ENCODE measurements around the gene RNGTT.
A peak's percentile ranks its signal among the peaks of the same experiment; 100 is the strongest.

Gene RNGTT

DNA sequence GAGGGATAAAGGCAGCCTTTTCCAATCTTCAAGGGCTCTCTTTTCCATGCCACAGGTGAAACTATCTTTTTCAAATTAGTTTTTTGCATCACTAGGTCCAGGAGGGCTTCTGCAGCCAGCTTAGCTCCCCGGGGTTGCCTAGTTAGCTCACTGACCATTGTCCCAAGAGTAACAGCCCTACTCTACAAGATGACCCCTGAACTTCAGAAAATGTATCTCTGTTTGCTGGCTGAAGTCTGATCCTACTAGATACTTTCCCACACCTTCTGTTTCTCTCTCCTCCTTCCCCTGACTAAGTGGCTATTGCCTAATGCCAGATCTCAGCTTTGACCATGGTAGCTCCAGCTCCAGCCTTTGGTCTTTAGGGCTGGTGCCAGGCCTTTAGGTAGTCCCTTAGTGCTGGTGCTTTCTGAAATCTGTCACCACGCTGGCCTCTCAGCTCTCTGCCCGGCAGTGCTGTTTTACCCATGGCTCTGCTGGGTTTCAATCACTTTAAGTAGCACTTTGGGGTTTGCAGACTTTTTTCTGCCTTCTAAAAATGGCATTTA, 255.1 kb downstream of the RNGTT start:
- DNase-seq, result no peak

DNA sequence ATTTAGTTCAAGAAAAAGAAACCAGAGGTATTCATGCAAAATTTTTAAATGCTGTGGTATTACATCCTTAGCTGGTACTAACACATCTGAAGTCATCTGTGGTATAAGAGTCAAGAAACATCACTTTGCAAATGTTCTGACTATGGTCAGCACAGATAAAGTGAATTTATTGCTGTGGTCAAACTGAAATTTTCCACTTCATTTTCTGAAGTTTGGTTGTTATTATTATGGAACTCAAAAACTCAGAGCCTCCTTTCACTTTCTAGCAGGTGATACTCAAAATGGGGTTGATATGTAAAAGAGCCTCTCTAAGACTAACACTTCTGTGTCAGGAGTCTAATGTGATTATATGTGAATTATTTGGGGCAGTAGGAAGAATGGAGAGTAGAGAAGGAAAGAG, 257.8 kb downstream of the RNGTT start:
- DNase-seq, result no peak

DNA sequence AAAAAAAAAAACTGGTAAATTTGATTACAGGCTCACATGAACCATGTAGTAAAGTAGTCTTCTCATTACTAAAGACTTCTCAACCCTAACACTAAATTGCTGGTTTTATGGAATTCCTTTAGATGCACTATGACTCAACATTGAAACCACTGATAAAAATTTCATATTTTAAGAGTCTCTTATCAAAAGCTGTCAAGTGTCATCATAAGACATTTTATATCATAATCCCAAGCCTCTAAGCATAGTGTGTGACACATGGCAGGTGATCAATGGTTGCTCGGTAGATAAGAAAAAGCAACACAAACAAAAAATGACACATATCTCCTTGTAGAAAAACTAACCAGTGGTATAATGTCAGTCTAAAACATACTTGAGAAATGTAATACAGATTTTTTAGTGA, 258.4 kb downstream of the RNGTT start:
- no peak for DNase-seq

DNA sequence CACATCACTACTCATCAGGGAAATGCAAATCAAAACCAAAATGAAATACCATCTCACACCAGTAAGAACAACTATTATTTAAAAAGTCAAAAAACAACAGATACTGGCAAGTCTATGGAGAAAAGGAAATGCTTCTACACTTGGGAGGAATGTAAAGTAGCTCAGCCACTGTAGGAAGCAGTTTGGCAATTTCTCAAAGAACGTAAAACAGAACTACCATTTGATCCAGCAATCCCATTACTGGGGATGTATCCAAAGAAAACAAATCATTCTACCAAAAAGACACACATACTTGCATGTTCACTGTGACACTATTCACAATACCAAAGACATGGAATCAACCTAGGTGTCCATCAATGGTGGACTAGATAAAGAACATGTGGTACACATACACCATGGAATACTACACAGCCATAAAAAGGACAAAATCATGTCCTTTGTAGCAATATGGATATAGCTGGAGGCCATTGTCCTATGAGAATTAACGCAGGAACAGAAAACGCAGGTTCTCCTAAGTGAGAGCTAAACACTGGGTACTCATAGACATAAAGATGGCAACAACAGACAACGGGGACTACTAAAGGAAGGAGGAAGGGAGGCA, 260.4 kb downstream of the RNGTT start:
- DNase-seq, result no peak

DNA sequence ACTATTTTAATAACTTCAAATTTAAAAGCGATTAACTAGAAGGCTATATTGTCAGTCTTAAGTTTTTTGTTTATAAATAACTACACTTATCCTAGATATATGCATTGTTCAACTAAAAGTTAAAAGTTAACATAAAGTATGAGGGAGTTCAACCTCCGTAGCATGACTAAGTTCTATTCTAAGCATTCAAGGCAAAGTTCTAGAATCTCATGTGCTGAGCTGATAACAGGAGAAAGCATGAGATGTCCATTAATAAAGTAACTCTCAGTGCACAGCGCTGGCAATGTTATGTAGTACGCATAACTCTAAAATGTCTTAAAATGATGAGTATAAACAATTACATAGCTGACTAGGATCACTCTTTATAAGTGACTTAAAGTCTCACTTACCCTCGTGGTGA, 264.8 kb downstream of the RNGTT start:
- no peak for DNase-seq

DNA sequence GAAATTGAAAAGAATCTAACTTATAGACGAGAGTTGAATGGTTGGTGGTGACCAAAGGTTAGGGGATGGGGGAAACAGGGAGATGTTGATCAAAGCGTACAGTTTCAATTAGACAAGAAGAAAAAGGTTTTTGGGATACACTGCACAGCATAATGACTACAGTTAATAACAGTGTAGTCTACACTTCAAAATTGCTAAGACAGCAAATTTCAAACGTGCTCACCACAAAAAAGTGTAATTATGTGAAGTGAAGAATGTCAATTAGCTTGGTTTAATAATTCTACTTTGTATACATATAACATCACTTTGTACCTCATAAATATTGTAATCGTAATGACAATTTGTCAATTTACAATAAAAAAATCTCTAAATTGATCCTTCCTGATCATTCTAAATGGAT, 267.5 kb downstream of the RNGTT start:
- DNase-seq, result no peak

DNA sequence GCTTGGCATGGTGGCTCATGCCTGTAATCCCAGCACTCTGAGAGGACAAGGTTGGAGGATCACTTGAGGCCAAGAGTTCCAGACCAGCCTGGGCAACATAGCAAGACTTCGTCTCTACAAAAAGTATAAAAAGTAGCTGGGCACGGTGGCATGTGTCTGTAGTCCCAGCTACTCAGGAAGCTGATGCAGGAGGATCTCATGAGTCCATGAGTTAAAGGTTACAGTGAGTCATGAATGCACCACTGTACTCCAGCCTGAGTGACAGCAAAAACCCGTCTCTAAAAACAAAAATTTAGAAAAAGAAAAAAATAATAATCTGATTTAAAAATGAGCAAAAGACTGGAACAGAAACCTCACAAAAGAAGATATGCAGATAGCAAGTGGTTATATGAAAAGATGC, 279.7 kb downstream of the RNGTT start:
- DNase-seq, result no peak

DNA sequence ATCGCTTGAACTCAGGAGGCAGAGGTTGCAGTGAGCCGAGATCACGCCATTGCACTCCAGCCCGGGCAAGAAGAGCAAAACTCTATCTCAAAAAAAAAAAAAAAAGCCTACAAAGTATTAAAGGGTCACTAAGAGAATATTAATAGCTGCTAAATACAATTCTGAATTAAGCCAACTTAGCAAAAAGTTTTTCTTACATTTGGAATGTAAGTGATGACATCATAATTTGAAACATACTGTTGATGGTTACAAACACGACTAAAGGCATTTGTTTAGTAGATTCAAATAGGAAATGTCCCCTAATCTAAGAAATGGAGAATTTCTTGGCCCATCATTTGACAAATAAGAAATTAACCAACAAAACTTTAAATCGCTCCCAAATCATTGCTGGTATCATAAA, 282.8 kb downstream of the RNGTT start:
- DNase-seq, result no peak

DNA sequence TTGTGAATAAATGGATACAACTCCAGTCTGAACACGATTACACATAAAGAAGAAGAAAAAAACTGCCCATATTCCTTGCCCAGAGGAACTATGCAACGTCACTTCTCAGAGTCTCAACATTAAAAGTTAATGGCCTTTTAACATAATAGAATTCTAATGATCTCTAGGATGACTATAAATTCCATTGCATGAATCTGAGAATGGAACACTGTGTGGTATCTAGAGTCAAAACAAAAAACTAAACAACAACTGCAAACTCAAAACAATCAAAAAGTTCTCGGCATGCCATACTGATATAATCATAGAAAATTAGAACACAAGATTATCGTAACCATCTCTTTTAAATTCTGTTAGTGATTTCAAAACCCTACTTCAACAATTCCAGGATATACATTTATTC, 283.6 kb downstream of the RNGTT start:
- DNase-seq, result no peak

DNA sequence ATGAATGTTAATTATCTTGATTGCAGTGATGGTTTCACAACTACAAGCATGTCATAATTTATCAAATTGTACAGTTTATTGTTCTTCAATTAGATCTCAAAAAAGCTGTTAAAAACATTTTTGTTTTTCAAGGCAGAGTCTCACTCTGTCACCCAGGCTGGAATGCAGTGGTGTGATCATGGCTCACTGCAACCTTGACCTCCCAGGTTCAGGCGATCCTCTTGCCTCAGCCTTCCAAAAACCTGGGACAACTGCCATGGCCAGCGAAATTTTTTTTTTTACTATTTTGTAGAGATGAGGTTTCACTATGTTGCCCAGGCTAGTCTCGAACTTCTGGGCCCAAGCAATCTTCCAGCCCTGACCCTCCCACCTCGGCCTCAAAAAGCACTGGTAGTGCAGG, 286.1 kb downstream of the RNGTT start:
- no peak for DNase-seq

DNA sequence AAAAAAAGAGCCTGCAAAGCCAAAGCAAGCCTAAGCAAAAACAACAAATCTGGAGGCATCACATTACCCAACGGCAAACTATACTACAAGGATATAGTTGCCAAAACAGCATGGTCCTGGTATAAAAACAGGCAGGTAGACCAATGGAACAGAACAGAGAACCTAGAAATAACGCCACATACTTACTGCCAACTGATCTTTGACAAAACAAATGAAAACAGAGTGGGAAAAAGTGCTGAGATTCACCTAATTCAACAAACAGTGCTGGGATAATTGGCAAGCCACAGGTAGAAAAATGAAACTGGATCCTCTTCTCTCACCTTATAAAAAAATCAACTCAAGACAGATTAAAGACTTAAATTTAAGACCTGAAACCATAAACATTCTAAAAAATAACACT, 291.8 kb downstream of the RNGTT start:
- no peak for DNase-seq

DNA sequence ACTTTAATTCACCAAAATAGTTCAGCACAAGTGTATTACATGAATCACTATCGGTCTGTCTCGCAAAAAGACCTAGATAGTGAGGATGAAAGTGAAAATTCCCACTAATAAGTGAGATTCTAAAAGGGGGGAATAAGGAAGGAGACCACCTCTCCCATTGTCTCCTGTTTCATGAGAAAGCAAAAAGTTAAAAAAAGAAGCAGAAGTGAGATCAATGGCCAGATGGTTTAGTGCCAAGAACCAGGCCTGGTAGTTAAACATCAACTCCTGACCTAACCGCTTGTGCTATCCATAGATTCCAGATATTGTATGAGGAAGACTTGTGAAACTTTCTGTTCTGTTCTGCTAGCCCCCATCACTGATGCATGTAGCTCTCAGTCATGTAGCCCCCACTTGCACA, 293.0 kb downstream of the RNGTT start:
- DNase-seq, result no peak

DNA sequence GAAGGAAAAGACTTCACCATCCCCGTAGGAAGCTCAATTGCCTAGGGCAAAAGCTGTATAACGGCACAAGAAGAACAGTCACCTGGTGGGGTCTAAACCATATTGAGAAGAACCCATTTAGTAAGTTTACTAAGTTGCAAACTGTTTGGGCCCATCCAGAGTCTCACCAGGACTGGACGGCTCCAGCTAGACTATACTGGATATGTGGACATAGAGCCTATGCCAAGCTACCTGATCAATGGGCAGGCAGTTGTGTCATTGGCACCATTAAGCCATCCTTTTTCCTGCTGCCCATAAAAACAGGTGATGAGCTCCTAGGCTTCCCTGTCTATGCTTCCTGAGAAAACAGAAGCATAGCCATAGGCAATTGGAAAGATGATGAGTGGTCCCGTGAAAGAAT, 293.9 kb downstream of the RNGTT start:
- no peak for DNase-seq

DNA sequence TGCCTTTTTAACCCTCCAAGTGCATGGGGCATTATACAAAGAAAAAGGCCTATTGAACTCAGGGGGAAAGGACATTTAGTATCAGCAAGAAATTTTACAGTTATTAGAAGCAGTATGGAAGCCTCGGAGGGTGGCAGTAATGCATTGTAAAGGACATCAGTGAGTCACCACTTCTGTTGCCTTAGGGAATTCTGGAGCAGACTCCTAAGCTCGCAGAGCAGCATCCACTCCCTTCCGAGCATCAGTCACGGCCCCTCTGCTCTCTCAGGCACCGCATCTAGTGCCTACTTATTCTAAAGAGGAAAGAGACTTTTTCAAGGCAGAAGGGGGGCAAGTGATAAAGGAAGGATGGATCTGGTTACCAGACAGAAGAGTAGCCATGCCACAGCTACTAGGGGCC, 296.5 kb downstream of the RNGTT start:
- DNase-seq, result no peak

DNA sequence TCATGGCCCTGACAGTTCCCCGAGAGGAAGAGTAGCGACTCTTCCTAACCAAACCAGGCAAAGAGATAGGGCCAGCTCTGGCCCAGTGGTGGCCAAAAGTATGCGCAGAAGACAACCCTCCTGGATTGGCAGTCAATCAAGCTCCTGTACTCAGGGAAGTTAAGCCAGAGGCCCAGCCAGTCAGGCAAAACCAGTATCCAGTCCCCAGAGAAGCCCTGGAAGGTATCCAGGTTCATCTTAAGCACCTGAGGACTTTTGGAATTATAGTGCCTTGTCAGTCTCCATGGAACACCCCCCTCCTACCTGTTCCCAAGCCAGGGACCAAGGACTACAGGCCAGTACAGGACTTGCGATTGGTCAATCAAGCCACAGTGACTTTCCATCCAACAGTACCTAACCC, 298.3 kb downstream of the RNGTT start:
- DNase-seq, result no peak

DNA sequence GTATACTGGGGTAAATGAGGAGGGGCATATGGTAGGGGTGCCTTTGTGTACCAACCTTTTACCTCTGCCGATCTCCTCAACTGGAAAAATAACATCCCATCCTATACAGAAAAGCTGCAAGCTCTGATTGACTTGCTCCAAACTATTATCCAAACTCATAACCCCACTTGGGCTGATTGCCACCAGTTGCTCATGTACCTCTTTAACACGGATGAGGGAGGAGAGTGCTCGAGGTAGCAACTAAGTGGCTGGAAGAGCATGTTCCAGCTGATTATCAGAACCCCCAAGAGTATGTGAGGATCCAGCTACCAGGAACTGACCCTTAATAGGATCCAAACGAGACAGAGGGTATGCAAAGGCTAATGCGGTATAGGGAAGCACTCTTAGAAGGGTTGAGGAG, 299.6 kb downstream of the RNGTT start:
- DNase-seq, result no peak

DNA sequence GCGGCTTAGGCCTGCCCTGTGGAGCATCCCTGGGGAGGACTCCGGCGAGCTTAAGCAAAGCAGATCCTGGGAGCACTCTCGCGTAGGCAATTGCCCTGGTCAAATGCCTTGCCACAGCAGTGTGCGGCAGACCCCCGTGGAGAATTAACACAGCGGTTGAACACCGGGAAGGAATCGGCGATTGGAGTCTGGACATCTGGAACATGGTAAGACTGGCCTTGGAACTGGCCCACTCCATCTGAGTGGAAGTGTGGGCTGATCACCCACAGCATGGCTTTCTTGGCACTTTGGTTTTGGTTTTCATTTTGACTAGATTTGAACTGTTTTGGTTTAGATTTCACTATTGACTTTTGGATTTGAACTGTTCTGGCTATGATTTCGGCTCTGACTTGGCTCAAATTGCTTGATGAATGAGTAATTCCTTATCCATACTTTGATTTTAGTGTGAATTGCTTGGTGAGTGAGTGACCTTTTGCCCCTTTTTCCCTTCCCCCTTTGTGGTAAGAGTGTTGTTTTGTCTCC, 300.7 kb downstream of the RNGTT start:
- no peak for DNase-seq

DNA sequence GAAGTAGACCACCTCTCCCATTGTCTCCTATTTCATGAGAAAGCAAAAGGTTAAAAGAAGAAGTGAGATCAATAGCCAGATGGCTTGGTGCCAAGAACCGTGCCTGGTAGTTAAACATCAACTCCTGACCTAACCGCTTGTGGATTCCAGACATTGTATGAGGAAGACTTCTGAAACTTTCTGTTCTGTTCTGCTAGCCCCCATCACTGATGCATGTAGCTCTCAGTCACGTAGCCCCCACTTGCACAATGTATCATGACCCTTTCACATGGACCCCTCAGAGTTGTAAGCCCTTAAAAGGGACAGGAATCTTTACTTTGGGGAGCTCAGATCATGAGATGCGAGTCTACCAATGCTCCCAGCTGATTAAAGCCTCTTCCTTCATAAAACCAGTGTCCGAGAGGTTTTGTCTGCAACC, 301.2 kb downstream of the RNGTT start:
- DNase-seq, result peak; percentile 32

DNA sequence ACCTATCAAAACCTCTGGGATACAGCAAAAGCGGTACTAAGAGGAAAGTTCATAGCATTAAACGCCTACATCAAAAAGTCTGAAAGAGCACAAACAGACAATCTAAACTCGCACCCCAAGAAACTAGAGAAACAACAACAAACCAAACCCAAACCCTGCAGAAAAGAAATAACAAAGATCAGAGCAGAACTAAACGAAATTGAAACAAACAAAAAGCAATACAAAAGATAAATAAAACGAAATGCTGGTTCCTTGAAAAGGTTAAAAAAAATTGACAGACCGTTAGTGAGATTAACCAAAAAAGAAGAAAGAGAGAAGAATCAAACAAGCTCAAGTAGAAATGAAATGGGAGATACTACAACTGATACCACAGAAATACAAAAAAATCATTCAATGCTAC, 302.3 kb downstream of the RNGTT start:
- no peak for DNase-seq

DNA sequence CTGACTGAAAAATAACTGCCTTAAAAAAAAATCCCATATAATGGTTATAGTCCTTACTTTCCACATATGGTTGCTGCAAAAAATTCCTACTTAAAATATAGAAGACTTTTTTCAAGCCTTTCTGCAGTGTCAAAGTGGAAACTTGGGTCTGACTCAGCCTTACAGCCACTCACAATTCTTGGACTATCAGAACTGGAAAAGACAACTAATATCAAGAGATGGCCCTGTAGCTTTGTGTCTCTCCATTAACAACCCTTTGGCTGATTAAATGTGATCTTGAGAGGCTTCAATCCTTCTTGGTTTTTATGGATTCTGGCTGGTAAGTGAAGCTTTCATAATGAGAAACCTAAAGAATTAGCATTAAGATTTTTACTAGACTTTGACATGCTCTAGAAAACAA, 307.8 kb downstream of the RNGTT start:
- DNase-seq, result no peak

DNA sequence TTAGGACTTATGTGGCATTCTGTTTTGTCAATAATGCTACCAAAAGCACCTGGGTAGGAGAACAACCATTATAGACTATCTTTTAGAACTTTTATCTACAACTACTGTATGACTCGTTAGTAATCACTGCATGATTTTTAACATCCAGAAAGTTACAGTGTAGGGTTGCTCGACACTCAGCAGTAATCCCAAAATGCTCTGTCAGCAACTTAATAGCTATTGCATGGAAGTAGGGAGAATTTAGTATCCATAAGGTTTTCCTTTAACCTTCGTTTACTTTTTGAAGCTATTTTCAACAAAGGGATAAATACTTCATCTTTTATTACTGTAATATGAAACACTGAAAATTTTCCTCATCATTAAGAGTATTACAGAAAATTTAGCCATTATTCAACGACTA, 309.5 kb downstream of the RNGTT start:
- DNase-seq, result no peak

DNA sequence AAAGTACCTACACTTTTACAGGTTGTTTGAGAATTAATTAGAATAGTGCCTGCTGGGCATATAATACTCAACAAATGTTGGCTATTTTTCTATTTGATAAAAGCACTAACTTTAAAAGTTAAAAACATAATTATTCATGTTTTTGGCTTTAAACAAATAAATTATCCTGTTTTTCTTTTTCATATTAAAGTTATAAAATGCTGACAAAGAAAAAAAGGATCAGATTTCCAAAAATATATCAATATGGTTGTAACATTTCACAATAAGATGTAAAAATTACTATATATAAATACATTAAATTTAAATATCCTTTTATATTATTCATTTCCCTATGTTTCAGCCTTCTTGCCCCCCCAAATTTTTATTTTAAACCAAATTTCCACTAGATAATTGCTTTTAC, 312.0 kb downstream of the RNGTT start:
- no peak for DNase-seq

DNA sequence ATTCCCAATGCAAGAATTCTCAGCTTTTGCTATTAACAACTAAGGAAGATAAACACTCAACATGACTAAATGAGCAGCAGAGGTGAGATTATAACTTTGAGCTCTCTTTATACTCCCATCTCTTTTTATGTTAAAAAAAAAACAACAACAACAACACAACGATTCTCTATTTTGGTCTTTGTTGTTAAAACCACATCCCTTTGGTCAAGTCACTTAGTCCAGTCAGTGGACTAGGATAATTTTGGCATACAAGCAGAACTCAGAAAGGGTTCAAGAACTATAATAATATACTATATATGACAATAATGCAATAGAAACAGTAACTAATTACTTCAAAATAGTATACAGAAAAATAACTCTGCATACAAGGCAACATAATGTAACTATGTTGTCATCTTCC, 312.4 kb downstream of the RNGTT start:
- DNase-seq, result no peak

DNA sequence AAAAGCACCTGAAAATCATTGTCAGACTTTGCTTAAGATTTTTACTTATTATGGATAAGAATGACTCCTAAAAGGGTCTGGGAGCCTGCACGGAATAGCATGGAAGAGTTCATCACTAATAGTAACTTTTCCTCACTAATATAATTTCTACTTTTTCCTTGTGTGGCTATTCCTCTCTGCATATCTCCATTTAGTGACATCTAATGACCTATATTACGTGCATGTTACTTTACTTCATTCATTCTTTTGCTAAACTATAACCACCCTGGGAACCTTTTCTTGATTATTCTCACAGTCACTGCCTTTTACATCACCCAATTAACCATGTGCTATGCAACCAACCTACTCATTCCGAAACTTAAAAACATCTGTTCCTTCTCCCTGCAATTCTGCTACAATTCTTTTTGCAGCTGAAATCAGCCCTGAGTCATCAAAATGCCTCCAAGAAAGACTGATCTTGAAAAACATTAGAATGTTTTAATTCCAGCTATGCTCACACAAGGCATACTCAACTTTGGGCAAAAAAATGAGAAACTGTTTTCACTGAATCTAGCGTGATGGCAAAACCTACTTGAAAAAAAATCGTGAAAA, 313.3 kb downstream of the RNGTT start:
- no peak for DNase-seq
